ENCODE results near the gene KDELR3. TPM values are rescaled to one million over a fixed set of nuclear protein-coding genes. Genes with fewer than 3 reads are reported as not detected.
A peak's percentile ranks its signal among the peaks of the same experiment; 100 is the strongest.

KDELR3 gene
- total RNA-seq, 1 donor from 2014 or later: not detected

- TF ChIP-seq CTCF (IDR thresholded peaks at IDR 0.05; ENCODE audit: partially characterized antibody, unreplicated experiment): no peak
- Mint-ChIP-seq H3K27ac (ENCODE audit: unreplicated experiment) (no peak overlapping the region), H3K9me3 (ENCODE audit: unreplicated experiment) (peaks cover 8% of the 10 kb centered on the region), H3K27me3 (ENCODE audit: unreplicated experiment) (peaks cover 20% of the 10 kb centered on the region), H3K4me1 (ENCODE audit: low read depth, unreplicated experiment) (peaks cover 12% of the 10 kb centered on the region), H3K36me3 (ENCODE audit: unreplicated experiment) (no peaks in the 10 kb centered on the region), H3K4me3 (ENCODE audit: unreplicated experiment) (no peak overlapping the region)
- DNase-seq: no peak
Measured at GRCh38 chr22:38461057-38461413, 6.9 kb upstream of the KDELR3 start.

GRCh38 chr22:38461414-38462081 lies 6.3 kb upstream of the KDELR3 start:
- Mint-ChIP-seq H3K4me3 (ENCODE audit: unreplicated experiment) (no peak overlapping the region), H3K27me3 (ENCODE audit: unreplicated experiment) (peaks cover 18% of the 10 kb centered on the region)

GRCh38 chr22:38462960-38463784 lies 4.7 kb upstream of the KDELR3 start:
- Mint-ChIP-seq H3K27me3 (ENCODE audit: unreplicated experiment) (peaks cover 19% of the 10 kb centered on the region), H3K27ac (ENCODE audit: unreplicated experiment) (no peak overlapping the region), H3K4me1 (ENCODE audit: low read depth, unreplicated experiment) (peaks cover 12% of the 10 kb centered on the region), H3K36me3 (ENCODE audit: unreplicated experiment) (no peaks in the 10 kb centered on the region), H3K4me3 (ENCODE audit: unreplicated experiment) (peak overlapping the region; percentile 42), H3K9me3 (ENCODE audit: unreplicated experiment) (peaks cover 5% of the 10 kb centered on the region)
- peak; percentile 74 for DNase-seq
- no peak for TF ChIP-seq CTCF (IDR thresholded peaks at IDR 0.05; ENCODE audit: partially characterized antibody, unreplicated experiment)

More at GRCh38 chr22:38461414-38462081, 6.3 kb upstream of the KDELR3 start:
- peaks cover 12% of the 10 kb centered on the region for H3K4me1 Mint-ChIP-seq (ENCODE audit: low read depth, unreplicated experiment)
- peaks cover 8% of the 10 kb centered on the region for H3K9me3 Mint-ChIP-seq (ENCODE audit: unreplicated experiment)
- peak; percentile 97 for DNase-seq
- TF ChIP-seq CTCF (IDR thresholded peaks at IDR 0.05; ENCODE audit: partially characterized antibody, unreplicated experiment): no peak
- no peaks in the 10 kb centered on the region for H3K36me3 Mint-ChIP-seq (ENCODE audit: unreplicated experiment)
- H3K27ac Mint-ChIP-seq (ENCODE audit: unreplicated experiment): no peak overlapping the region

- Mint-ChIP-seq H3K27ac (ENCODE audit: unreplicated experiment) (no peak overlapping the region), H3K4me3 (ENCODE audit: unreplicated experiment) (no peak overlapping the region), H3K4me1 (ENCODE audit: low read depth, unreplicated experiment) (peaks cover 12% of the 10 kb centered on the region), H3K27me3 (ENCODE audit: unreplicated experiment) (peaks cover 17% of the 10 kb centered on the region), H3K36me3 (ENCODE audit: unreplicated experiment) (no peaks in the 10 kb centered on the region), H3K9me3 (ENCODE audit: unreplicated experiment) (peaks cover 3% of the 10 kb centered on the region)
- TF ChIP-seq CTCF (IDR thresholded peaks at IDR 0.05; ENCODE audit: partially characterized antibody, unreplicated experiment): no peak
- peak; percentile 7 for DNase-seq
Measured at GRCh38 chr22:38464992-38465672, 2.8 kb upstream of the KDELR3 start.
